CD4-positive, alpha-beta T cell treated with Interleukin-10 for 1 hour (primary cell): ENCODE measurements around the gene ZNF677.
"Not testable (repeated sequence)": the region's sequence is repeated elsewhere in the genome, so short reads cannot be mapped to it uniquely, and the experiment has no call there.

Source experiments
- DNase-seq: peaks from one replicate; pipeline ENCODE4 v3.0.0-alpha.2; 2020

Gene ZNF677

DNA sequence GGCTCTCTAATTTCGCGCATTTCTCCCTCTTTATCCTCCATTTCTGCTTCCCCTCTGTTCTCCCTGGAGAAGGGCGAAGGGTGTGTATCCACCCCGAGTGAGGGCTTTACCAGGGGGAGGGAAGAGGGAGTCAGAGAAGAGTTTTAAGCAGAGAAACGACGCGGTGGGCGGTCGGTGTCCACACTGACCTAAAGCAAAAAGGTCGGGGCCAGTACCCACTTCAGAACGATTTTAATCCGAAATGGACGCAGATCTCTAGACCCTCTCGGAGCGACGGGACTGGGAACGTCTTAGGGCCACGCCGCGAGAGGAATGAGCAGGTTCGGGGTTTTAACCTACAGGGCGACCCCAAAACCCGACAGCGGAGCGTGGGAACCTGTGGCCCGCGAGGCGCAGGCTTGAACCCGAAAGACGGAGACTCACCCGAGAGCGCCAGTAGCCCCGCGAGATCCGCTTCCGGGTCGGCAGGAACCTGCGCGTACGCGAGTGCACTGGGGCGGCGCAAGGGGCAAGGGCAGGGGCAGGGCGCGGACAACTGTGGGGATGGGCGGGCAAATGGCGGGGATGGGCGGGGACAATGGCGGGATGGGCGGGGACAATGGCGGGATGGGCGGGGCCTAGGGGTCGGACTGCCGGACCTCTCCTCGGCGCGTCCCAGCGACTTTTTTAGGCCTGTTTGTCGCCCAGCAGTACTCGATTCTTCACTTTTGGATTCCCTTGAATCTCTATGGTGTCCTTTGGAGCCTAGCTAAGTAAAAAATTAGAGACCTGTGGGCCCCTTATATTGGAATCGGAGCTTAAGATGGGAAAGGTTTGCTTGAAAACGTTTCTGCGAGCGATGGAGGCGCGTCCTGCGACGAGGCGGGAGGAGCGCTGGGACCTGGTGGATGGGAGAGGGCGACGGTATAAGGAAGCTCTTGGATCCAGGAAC, at the start of gene ZNF677:
TSS of gene ZNF677 (minus strand) at position 463 of the 931 bp plus-strand sequence. CDS start 3,323 bp downstream, outside the sequence.
- peak; percentile 84 for DNase-seq

DNA sequence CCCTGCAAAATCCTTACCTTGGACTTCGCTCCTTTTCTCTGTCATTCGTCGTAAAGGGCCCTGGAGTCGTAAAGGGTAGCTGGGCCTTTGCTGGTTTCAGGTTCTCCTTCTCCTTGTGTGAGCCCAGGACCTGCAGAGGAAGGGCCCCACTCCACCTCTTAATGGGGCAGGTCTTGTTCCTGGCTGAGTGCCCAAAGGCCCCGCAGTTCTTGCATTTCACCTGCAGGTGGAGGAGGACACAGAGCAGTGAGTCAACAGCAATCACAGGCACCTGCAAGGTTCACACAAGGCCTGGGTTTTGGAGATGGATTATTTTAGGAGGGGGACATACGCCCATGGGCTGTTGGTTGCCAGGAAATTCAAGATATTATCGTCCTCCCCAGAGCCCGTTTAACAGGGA, 46.7 kb upstream of the ZNF677 start:
- not testable (repeated sequence) for DNase-seq

- DNase-seq = no peak
Measured at GRCh38 chr19:53294786-53295441, 40.2 kb upstream of the ZNF677 start.

GRCh38 chr19:53290758-53291549, 36.3 kb upstream of the ZNF677 start:
- DNase-seq = no peak

- DNase-seq = no peak
Measured at GRCh38 chr19:53285087-53285486, 30.4 kb upstream of the ZNF677 start.

DNA sequence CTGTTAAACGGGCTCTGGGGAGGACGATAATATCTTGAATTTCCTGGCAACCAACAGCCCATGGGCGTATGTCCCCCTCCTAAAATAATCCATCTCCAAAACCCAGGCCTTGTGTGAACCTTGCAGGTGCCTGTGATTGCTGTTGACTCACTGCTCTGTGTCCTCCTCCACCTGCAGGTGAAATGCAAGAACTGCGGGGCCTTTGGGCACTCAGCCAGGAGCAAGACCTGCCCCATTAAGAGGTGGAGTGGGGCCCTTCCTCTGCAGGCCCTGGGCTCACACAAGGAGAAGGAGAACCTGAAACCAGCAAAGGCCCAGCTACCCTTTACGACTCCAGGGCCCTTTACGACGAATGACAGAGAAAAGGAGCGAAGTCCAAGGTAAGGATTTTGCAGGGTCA, 27.3 kb upstream of the ZNF677 start:
- DNase-seq = not testable (repeated sequence)

DNA sequence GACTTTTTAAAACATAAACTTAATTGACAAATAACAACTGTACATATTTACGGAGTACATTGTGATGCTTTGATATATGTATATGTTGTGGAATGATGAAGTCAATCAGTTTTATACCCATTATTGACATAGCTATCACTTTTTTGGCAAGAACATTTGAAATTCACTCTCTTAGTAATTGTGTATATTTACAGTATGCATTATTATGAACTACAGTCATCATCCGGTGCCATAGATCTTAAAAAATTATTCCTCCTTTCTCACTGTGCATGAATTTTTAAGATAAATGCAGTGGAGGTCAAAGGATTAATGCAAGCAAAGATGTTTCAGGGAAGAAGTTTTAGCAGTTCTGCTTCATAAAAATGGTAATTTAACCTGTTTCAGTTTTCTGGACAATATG, 20.8 kb upstream of the ZNF677 start:
- no peak for DNase-seq

DNA sequence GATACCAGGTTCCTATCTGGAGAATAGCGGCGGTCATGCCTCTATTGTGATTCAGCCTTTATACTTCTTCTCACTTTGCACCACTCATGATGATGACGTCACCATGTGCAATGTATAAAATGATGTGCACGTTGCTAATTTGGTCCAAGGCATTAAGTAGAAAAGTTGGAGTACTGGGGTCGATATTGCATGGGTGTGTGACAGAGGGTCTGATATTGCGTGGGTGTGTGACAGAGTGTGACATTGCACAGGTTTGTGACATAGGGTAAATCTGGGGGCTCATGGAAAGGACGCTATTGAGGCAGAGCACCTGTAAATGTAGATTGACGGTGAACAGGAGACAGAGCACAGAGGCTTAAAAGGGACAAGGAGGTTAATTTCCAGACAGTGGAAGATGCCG, 17.4 kb upstream of the ZNF677 start:
- DNase-seq = no peak

- DNase-seq = not testable (repeated sequence)
Measured at GRCh38 chr19:53269861-53270260, 15.2 kb upstream of the ZNF677 start.

GRCh38 chr19:53267623-53268022, 12.9 kb upstream of the ZNF677 start, which contains the start of gene VN1R4:
Gene VN1R4 (minus strand): TSS chr19:53267723. CDS start chr19:53267665, 58 bp downstream.
- not testable (repeated sequence) for DNase-seq

- not testable (repeated sequence) for DNase-seq
Measured at GRCh38 chr19:53257715-53258342, 3.2 kb upstream of the ZNF677 start, which contains the start of gene VN1R2. Gene VN1R2 (plus strand): TSS chr19:53258292. CDS start chr19:53258376, 84 bp downstream.

GRCh38 chr19:53246498-53246897, 8.2 kb downstream of the ZNF677 start:
- DNase-seq = no peak

GRCh38 chr19:53237114-53237777, 17.4 kb downstream of the ZNF677 start:
- no peak for DNase-seq

DNA sequence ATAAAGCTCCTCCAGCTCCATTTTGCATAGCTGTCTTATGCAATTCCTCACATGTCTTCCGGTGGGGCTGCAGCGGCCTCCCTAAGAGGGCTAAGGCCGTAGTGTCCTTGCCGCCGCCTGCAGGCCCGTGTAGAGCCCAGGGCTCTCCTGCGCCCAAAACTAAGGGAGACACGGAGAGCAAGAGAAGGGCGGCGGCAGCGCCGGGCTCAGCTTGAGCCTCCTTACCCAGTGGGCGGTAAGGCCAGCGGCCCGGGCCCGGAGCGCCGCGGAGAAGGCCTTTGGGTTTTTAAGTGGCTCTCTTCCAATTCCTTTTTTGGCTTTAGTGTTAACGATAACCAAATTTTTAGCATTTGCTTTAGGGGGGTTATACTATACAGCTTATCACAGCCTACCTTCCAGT, 30.1 kb downstream of the ZNF677 start:
- DNase-seq = no peak

GRCh38 chr19:53222716-53223115, 32.0 kb downstream of the ZNF677 start:
- DNase-seq = not testable (repeated sequence)

- no peak for DNase-seq
Measured at GRCh38 chr19:53212703-53213320, 41.9 kb downstream of the ZNF677 start.

- not testable (repeated sequence) for DNase-seq
Measured at GRCh38 chr19:53211554-53211953, 43.1 kb downstream of the ZNF677 start.

DNA sequence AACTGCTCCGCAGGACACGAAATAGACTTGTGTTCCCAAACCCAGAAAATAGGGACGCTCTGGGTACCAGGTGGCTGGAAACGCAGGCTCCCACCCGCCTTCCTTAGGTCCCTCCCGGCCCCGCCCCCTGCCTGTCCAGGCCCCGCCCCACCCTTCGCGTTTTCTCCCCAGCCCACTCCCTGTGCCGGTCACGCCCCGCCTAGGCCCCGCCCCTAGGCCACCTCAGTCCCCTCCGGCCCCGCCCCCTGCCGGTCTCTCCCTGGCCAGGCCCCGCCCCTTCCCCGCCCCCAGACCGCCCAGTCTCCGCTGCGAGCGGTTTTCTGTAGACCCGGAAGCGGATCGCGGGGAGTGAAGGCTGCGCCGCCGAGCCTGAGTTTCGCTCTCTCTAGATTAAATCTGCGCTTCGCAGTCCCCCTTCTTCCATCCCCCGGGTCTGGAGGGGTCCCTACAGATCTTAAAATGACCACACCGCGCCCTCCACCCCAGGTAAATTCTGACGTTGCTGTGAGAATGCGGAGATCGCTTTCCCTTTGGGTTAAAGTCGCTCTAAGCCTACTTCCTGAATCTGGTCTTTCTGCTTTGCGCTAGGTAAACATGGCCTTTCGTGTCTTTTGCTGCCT, 57.8 kb downstream of the ZNF677 start:
- peak; percentile 96 for DNase-seq

GRCh38 chr19:53195265-53195903, 59.3 kb downstream of the ZNF677 start:
- peak; percentile 85 for DNase-seq

- DNase-seq = no peak
Measured at GRCh38 chr19:53193535-53194222, 61.0 kb downstream of the ZNF677 start.
